Lower leg skin (tissue), 4 donors: Measurements from ENCODE around the gene ASCC1. TPM values are rescaled to one million over a fixed set of nuclear protein-coding genes. Genes with fewer than 3 reads are reported as not detected.

Source experiments
- DNase-seq, 2 donors: peaks; one replicate each; pipeline ENCODE4 v3.0.0-alpha.2; 2019; ENCODE audit warnings: low spot score in 2 of 2
- H3K4me3 ChIP-seq: fragments of 200-600 bp; sonication (generic); 2 replicates; pipeline ENCODE4 v1.5.1; 2017; ENCODE audit warnings: mild to moderate bottlenecking, low read depth; ENCODE audit not compliant: poor library complexity, severe bottlenecking
- POLR2A ChIP-seq, 2 donors: fragments of 450-650 bp; IDR thresholded peaks; one replicate each; pipeline ENCODE4 v1.6.1; 2016 to 2017; ENCODE audit warnings: antibody characterized with exemption in 2 of 2, mild to moderate bottlenecking in 1 of 2, moderate library complexity in 1 of 2
- WGBS, 2 donors: methylation state at CpG; one replicate each; pipeline ENCODE4 v1.1.5; 2018; 5-methylcytosine and 5-hydroxymethylcytosine counted together
- intact Hi-C: fragments of 100-400 bp; cut with DNase I; formaldehyde crosslinking; loops from one replicate; pipeline ENCODE4 v1.15.0; 2023; ENCODE audit warnings: low total_unique reads
- total RNA-seq, 4 donors: library from RNA; depleted of rRNA; stranded (reverse); fragments of >200 nt; gene quantifications; one replicate each; pipeline ENCODE4 v1.1.0, GENCODE V29; 2016
- TF ChIP-seq, protein P1 (sequence below), 3 donors: fragments of 450-650 bp; IDR thresholded peaks; one replicate each; pipeline ENCODE4 v1.5.1; 2016; ENCODE audit warnings: antibody characterized with exemption in 3 of 3, mild to moderate bottlenecking in 3 of 3, moderate library complexity in 2 of 3

Gene ASCC1
- total RNA-seq, 4 donors from 2014 or later, result 17.7 to 33.3 (median 23.1) TPM

DNA sequence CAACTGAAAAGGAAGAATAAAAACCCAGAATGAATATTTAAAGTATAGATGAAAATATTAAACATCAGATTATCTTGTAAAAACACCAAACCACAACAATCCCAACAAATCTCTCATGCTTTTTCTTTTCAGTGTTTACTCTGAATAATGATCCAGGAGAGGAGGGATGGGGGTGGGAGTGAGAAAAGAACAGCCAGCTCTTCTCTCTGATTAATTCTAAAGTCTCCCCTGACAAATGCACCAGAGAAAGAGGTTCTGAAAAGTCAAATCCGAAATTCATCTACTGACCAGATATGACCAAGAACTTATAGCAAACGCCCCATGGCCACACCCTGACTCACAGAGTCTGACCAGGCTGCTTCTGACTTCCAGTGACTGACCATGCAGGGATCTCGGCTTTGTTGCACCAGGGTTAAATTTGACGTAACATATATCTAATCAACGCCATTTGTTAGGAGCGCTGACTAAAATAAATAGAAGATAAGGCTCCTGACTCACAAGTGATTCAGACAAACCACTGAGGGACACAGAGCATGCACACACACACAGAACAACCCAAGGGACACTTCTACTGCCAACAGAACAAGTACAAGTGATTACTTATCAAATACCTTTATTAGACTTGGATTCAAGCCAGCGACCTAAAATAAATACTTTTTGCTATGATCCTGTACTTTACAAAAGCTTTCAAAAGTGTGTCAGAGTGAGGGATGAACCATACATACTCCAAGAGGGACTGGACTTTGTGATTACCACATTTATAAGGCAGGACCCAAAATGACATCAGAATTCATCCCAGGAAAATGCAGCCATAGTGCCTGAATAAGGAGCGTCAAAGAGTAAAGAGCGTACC lies 118.4 kb downstream of the ASCC1 start:
- TF ChIP-seq POLR2A (IDR thresholded peaks at IDR 0.05), result no peak
- TF ChIP-seq, protein P1, sequence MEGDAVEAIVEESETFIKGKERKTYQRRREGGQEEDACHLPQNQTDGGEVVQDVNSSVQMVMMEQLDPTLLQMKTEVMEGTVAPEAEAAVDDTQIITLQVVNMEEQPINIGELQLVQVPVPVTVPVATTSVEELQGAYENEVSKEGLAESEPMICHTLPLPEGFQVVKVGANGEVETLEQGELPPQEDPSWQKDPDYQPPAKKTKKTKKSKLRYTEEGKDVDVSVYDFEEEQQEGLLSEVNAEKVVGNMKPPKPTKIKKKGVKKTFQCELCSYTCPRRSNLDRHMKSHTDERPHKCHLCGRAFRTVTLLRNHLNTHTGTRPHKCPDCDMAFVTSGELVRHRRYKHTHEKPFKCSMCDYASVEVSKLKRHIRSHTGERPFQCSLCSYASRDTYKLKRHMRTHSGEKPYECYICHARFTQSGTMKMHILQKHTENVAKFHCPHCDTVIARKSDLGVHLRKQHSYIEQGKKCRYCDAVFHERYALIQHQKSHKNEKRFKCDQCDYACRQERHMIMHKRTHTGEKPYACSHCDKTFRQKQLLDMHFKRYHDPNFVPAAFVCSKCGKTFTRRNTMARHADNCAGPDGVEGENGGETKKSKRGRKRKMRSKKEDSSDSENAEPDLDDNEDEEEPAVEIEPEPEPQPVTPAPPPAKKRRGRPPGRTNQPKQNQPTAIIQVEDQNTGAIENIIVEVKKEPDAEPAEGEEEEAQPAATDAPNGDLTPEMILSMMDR (IDR thresholded peaks at IDR 0.05), result no peak
- DNase-seq, result no peak
- no peak overlapping the region for H3K4me3 ChIP-seq
- intact Hi-C loops, result no loop called here
- 85 to 86% methylated on average over 9 of the region's 9 CpGs for WGBS, 2 donors

- H3K4me3 ChIP-seq, result no peak overlapping the region
- TF ChIP-seq, protein P1 (IDR thresholded peaks at IDR 0.05), result no peak
- no peak for TF ChIP-seq POLR2A (IDR thresholded peaks at IDR 0.05)
- intact Hi-C loops, result no loop called here
- no peak for DNase-seq
- WGBS, 2 donors, result 82 to 86% methylated on average over 9 of the region's 9 CpGs
These were observed 119.7 kb downstream of the ASCC1 start for GRCh38 chr10:72096115-72097000.

- DNase-seq, result no peak
- intact Hi-C loops, result no loop called here
- no peak for TF ChIP-seq POLR2A (IDR thresholded peaks at IDR 0.05)
- TF ChIP-seq, protein P1 (IDR thresholded peaks at IDR 0.05), result no peak
- H3K4me3 ChIP-seq, result no peak overlapping the region
- 96 to 97% methylated on average over 4 of the region's 4 CpGs for WGBS, 2 donors
These were observed 120.9 kb downstream of the ASCC1 start for GRCh38 chr10:72095195-72095594.

DNA sequence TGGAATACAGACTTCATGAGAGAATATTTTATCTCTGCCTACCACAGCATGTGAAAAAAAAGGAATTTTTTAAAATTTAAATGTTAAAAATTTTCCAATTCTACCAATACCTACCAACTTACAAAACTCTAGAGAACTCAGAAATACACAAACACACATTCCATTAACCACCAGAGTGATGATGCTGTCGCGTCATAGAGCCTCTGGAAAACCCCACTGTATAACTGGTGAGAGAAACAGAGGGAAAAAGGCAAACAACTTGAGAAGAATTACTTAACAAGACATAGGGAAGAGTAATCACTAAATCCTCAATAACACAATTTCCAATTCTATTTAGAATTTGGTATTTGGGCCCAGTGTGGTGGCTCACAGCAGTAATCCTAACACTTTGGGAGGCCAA lies 121.5 kb downstream of the ASCC1 start:
- no peak for DNase-seq
- H3K4me3 ChIP-seq, result no peak overlapping the region
- no peak for TF ChIP-seq POLR2A (IDR thresholded peaks at IDR 0.05)
- TF ChIP-seq, protein P1 (IDR thresholded peaks at IDR 0.05), result no peak
- intact Hi-C loops, result no loop called here
- WGBS, 2 donors, result 93 to 97% methylated on average over 2 of the region's 2 CpGs

GRCh38 chr10:72093450-72093849 lies 122.6 kb downstream of the ASCC1 start:
- TF ChIP-seq, protein P1 (IDR thresholded peaks at IDR 0.05), result no peak
- DNase-seq, result no peak
- 87 to 97% methylated on average over 4 of the region's 4 CpGs for WGBS, 2 donors
- intact Hi-C loops, result no loop called here
- no peak overlapping the region for H3K4me3 ChIP-seq
